ENCODE measurements around the gene TBC1D5.
"Not testable (repeated sequence)": the region's sequence is repeated elsewhere in the genome, so short reads cannot be mapped to it uniquely, and the experiment has no call there.

TBC1D5 gene

DNA sequence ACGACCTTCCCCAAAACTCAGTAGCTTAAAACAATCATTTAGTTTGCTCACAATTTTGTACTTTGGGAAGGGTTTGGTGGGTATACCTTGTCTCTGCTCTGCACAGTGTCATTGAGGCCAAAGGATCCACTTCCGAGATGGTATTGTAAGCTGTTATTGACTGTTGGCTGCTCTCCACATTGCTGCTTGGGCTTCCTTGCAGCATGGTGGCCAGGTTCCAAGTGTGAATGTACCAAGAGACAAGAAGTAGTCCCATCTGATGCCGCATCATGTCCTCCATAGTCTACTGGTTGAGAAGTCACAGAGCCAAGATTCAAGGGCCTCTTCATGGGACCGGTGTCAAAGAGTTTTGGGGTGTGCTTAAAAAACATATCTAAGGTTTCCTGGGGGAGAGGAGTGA, 589.2 kb downstream of the TBC1D5 start:
- no peak for DNase-seq

DNA sequence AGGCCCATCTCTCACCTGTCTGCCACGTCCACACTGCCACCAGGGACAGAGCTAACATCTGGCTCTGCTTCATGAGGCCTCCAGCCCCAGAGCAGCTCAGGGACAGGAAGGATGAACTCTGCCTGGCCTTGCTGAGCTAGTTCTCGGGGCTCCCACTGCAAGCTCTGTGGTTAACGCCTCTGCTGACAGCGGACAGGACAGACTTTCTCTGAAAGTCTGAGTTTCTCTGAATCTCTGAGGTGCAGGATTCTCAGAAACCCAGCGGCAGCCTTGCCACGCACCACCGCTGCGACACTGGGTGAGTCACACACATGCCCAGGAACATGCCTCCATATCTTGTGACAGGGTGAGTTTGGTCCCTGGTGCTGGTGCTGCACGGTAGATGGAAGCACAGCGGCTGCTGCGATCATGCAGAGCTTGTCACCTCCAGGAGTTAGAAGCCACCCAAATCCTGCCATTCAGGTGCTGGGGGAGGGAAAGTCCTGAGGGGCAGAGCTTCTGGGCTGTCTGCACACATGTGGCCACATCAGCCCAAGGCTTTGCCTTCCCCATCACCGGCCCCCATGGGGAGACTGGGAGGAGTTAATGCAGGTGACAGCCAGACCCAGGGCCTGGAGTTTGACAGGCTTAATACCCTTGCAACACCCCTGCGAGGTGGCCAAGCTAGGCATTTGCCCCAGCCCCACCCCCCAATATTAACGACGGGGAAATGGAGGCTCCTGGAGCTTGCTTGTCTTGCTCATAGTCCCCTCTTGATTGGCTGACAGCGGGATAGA, 590.6 kb downstream of the TBC1D5 start:
- peak; percentile 70 for DNase-seq

GRCh38 chr3:17149076-17149475, 593.4 kb downstream of the TBC1D5 start:
- no peak for DNase-seq

GRCh38 chr3:17144665-17144993, 597.8 kb downstream of the TBC1D5 start:
- DNase-seq, result no peak

GRCh38 chr3:17143893-17144664, 598.4 kb downstream of the TBC1D5 start:
- DNase-seq, result no peak

DNA sequence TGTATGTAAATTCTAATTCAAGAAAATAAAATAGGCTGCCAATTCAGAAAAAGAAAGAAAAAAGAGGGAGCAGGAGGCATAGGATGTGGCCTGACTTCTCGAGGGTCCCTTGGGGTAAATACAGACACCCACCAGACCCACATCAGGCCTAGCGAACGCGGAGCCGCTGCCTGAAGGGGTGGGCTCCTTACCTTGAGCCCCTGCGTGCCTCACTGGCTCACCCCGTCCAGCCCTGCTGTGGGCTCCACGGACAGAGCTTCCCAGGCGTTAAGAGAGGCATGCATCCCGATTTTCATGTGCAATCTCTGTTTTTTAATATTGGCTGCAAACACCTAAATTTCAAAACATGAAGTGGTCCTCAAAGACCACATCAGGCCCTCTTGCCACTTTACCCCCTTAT, 599.9 kb downstream of the TBC1D5 start:
- DNase-seq, result no peak

- no peak for DNase-seq
Measured at GRCh38 chr3:17141699-17142098, 600.7 kb downstream of the TBC1D5 start.

DNA sequence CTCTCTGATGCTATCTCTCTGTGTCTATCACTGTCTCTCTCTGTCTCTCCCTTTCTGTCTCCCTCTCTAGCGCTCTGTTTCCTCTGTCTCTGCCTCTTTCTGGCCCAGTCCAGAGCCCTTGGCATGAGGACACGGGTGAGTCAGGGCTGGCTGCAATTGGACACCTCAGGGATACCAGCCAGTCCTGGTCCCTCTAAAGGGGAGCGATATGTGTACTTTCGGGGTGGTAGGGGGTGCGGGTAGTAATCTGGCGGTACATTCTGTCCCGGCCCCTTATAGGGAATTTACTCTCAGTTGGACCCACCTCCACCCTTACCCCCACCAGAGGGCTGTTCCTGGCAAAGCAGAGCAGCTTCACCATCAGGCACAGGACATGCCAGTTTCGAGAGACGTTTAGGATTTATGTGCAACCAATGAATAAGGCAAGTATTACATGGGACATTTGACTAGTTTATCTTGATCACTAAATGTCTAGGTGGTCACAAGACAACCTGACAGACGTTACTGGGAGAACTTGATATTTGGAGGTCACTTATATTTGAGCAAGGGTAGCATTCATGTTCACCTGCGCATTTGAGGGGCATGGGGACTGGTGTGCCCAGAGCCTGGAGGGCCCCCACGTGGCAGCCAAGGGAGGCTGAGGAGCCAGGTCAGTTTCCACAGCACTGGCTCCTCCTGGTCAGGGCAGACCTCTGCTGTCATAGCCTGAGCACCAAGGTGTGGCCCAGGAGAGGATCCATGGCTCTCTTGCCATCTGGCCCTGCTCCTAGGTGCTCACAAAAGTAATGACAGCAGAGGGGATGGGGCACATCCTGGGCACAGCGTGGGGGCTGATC, 601.5 kb downstream of the TBC1D5 start:
- DNase-seq, result no peak

DNA sequence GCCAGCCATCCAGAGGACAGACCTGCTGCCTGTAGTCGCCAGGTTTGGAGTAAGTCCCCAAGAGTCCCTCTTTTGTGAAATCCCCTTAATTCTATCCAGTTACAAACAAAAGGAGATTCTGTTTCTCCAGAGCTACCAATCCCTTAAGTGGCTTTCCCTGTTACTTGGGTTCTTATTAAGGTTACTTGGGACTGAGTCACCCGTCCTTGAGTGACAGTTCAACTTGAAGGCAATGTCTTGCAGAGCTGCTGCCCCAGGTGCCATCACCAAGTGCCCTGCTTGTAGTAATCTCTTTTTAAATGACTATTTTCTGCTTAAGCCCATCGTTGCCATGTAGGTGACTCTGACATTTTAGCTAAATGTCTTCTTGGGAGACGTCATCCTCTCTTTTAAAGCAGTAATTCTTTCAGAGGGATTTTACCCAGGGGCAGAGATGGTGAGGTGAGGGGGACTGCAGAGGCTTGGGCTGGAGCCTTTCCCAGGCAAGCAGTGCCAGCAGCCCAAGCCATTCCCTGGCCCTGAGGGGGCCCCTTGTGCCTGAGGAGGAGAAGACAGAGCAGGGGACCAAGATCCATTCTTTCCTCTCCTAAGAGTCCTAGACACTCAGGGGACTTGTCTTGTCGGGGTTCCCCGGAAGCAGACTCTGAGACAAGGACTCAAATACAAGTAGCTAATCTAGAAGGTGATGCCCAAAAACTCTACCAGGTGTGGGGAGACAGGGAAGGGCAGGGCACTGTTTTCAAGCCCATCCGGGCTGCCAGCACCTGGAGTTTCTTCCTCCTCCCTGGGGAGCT, 604.0 kb downstream of the TBC1D5 start:
- DNase-seq, result no peak

- DNase-seq, result no peak
Measured at GRCh38 chr3:17137321-17137826, 605.1 kb downstream of the TBC1D5 start.

DNA sequence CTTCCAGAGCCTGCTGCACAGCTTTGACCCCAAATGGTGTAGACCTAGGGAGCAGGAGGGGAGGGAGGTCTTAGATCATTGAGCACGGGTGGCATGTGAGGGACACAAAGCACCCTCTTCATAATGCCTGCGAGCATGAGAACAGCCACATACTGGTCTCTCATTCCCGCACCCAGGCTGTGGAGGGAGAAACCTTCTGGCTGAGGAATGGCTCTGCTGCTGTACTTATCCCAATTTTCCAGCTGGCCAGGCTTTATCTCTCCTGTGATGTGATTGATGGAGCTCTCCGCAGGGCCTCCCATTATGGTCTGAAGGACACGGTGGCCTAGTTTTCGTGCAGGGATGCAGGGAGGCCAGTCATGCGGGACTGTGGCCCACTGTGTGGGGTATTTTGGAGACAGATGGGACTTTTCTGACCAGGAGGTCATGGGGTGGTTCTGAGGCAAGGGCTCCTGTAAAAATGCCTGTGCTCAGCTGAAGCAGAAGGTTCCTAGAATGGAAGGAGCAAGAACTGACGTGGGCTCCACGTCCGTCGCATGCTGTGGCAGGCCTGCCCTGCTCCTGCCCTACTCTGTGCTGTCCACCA, 606.2 kb downstream of the TBC1D5 start:
- no peak for DNase-seq

- no peak for DNase-seq
Measured at GRCh38 chr3:17135696-17136095, 606.7 kb downstream of the TBC1D5 start.

DNA sequence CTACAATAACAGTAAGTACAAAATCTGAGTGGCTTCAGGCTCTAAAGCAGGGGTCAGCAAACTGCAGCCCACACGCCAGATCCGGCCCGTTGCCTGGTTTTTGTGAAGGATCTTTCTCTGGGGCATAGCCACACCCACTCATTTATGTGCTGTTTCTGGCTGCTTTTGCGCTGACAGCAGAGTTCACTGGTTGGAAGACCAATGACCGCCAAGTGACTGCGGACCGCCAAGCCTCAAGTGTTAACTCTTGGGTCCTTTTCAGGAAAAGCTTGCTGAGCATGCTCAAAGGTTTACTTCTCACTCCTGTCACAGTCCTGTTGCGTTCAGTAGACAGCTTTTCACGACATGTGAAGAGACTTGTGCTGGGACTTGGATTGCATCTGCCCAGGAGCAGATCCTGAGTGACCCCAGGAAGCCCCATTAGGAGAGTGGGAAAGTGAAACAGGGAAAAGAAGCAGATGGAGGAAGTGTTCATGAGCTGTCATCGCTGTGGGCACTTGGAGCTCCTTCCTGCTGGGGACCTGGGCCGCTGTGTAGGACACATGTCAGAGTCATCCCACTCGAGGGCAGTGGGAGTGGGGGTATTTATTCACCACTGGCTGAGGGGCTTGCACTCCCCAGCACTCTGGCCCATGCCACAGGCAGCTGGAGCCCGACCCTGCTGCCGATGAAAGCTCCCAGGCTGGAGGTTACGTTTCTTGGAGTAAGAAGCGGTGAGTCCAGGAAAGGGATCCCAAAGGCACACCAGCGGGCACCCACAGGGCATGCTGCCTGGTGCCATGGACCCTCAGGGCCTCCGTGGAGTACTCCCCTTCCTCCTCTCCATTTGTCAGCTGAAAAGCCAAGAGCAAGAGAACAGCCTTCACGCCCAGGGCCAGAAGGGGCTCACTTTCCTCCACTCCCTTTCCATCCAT, 608.5 kb downstream of the TBC1D5 start:
- no peak for DNase-seq

- DNase-seq, result no peak
Measured at GRCh38 chr3:17132286-17133115, 609.9 kb downstream of the TBC1D5 start.

GRCh38 chr3:17130956-17131355, 611.5 kb downstream of the TBC1D5 start:
- DNase-seq, result no peak

DNA sequence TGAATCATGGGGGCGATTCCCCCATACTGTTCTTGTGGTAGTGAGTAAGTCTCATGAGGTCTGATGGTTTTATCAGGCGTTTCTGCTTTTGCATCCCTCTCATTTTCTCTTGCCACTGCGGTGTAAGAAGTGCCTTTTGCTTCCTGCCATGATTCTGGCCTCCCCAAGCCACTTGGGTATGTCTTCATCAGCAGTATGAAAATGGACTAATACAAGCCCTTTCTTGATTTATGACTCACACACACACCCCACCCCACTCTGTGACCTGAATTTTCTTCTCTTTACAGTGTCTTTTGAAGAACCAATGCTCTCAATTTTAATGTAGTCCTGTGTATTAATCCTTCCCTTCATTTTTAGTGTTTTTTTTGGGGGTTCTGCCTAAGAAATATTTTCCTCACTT, 612.9 kb downstream of the TBC1D5 start:
- no peak for DNase-seq

GRCh38 chr3:17128671-17129070, 613.8 kb downstream of the TBC1D5 start:
- DNase-seq, result not testable (repeated sequence)

- no peak for DNase-seq
Measured at GRCh38 chr3:17125738-17126442, 616.5 kb downstream of the TBC1D5 start.

DNA sequence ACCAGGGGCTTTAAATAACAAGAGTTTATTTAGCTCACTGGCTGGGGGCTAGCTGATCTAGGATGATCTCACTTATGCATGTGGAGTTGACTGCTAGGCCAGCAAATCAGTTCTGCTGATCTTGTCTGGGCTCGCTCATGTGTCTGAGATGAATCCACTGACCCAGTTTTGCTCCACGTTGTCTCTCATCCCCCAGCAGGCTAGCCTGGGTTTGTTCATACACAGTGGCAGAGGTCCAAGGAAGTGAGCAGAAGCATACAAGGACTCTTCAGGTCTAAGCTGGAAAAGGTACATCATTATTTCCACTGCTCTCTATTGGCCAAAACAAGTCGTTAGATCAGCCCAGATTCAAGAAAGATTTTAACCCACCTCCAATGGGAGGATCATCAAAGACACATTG, 619.7 kb downstream of the TBC1D5 start:
- no peak for DNase-seq

Measured in stimulated activated CD4-positive, alpha-beta T cell treated with anti-CD3 and anti-CD28 coated beads, Interleukin-12 subunit alpha, Interleukin-12 subunit beta, amount 100 ng/mL, for 4 hours (primary cell).